T-helper 1 cell treated with Interleukin-12 subunit alpha and Interleukin-12 subunit beta and Interleukin-4 antibody, amounts not matched to agents 30 μg/mL and 1 μg/mL, for 36 hours (primary cell): ENCODE data around the gene KCNA3.

Experiments used
- H3K27ac Mint-ChIP-seq: one replicate; pipeline ENCODE4 v1.8.0; 2021; ENCODE audit warnings: mild to moderate bottlenecking, mixed read lengths
- H3K27me3 Mint-ChIP-seq: one replicate; pipeline ENCODE4 v1.8.0; 2021; ENCODE audit warnings: low read depth, mixed read lengths
- H3K36me3 Mint-ChIP-seq: one replicate; pipeline ENCODE4 v1.8.0; 2021; ENCODE audit warnings: low read depth, mixed read lengths
- H3K4me1 Mint-ChIP-seq: one replicate; pipeline ENCODE4 v1.8.0; 2021; ENCODE audit warnings: low read depth, mixed read lengths
- H3K4me3 Mint-ChIP-seq: one replicate; pipeline ENCODE4 v1.8.0; 2021; ENCODE audit warnings: mild to moderate bottlenecking, moderate library complexity, mixed read lengths
- H3K9me3 Mint-ChIP-seq: one replicate; pipeline ENCODE4 v1.8.0; 2021; ENCODE audit warnings: mixed read lengths

The KCNA3 gene

GRCh38 chr1:110638556-110638955, 36.2 kb downstream of the KCNA3 start:
- peak overlapping the region; percentile 70 for H3K27ac Mint-ChIP-seq
- H3K9me3 Mint-ChIP-seq = peaks cover 11% of the 10 kb centered on the region
- H3K4me3 Mint-ChIP-seq = peak overlapping the region; percentile 20

GRCh38 chr1:110638058-110638457, 36.7 kb downstream of the KCNA3 start:
- Mint-ChIP-seq H3K4me3 (peak overlapping the region; percentile 9), H3K4me1 (peaks cover 87% of the 10 kb centered on the region), H3K27me3 (no peaks in the 10 kb centered on the region), H3K36me3 (peaks cover 20% of the 10 kb centered on the region), H3K9me3 (peaks cover 11% of the 10 kb centered on the region), H3K27ac (peak overlapping the region; percentile 70)

More at GRCh38 chr1:110638556-110638955, 36.2 kb downstream of the KCNA3 start:
- Mint-ChIP-seq H3K36me3 (peaks cover 20% of the 10 kb centered on the region), H3K27me3 (no peaks in the 10 kb centered on the region), H3K4me1 (peaks cover 85% of the 10 kb centered on the region)

GRCh38 chr1:110637475-110637874, 37.3 kb downstream of the KCNA3 start:
- Mint-ChIP-seq H3K4me3 (peak overlapping the region; percentile 8), H3K27me3 (no peaks in the 10 kb centered on the region), H3K36me3 (peaks cover 20% of the 10 kb centered on the region), H3K4me1 (peaks cover 83% of the 10 kb centered on the region), H3K27ac (peak overlapping the region; percentile 70), H3K9me3 (peaks cover 11% of the 10 kb centered on the region)

GRCh38 chr1:110636149-110636935, 38.4 kb downstream of the KCNA3 start:
- Mint-ChIP-seq H3K36me3 (peaks cover 17% of the 10 kb centered on the region), H3K27ac (peak overlapping the region; percentile 96), H3K4me1 (peaks cover 74% of the 10 kb centered on the region), H3K9me3 (peaks cover 8% of the 10 kb centered on the region), H3K4me3 (peak overlapping the region; percentile 78), H3K27me3 (no peaks in the 10 kb centered on the region)

GRCh38 chr1:110635434-110635833, 39.3 kb downstream of the KCNA3 start:
- Mint-ChIP-seq H3K27ac (peak overlapping the region; percentile 96), H3K4me3 (peak overlapping the region; percentile 78), H3K4me1 (peaks cover 71% of the 10 kb centered on the region), H3K36me3 (peaks cover 15% of the 10 kb centered on the region), H3K9me3 (peaks cover 8% of the 10 kb centered on the region), H3K27me3 (no peaks in the 10 kb centered on the region)

GRCh38 chr1:110634455-110635311, 40.1 kb downstream of the KCNA3 start:
- peaks cover 66% of the 10 kb centered on the region for H3K4me1 Mint-ChIP-seq
- peak overlapping the region; percentile 96 for H3K27ac Mint-ChIP-seq
- peaks cover 4% of the 10 kb centered on the region for H3K9me3 Mint-ChIP-seq
- H3K27me3 Mint-ChIP-seq = no peaks in the 10 kb centered on the region
- peak overlapping the region; percentile 78 for H3K4me3 Mint-ChIP-seq
- peaks cover 8% of the 10 kb centered on the region for H3K36me3 Mint-ChIP-seq

- H3K27ac Mint-ChIP-seq = peak overlapping the region; percentile 96
- H3K27me3 Mint-ChIP-seq = no peaks in the 10 kb centered on the region
- H3K4me3 Mint-ChIP-seq = peak overlapping the region; percentile 78
- H3K9me3 Mint-ChIP-seq = no peaks in the 10 kb centered on the region
- H3K4me1 Mint-ChIP-seq = peaks cover 64% of the 10 kb centered on the region
- peaks cover 8% of the 10 kb centered on the region for H3K36me3 Mint-ChIP-seq
Measured at GRCh38 chr1:110634086-110634454, 40.7 kb downstream of the KCNA3 start.

- Mint-ChIP-seq H3K9me3 (no peaks in the 10 kb centered on the region), H3K27ac (peak overlapping the region; percentile 96), H3K36me3 (peaks cover 6% of the 10 kb centered on the region), H3K4me1 (peaks cover 64% of the 10 kb centered on the region), H3K27me3 (no peaks in the 10 kb centered on the region), H3K4me3 (peak overlapping the region; percentile 68)
Measured at GRCh38 chr1:110633646-110634030, 41.1 kb downstream of the KCNA3 start.

- Mint-ChIP-seq H3K27me3 (no peaks in the 10 kb centered on the region), H3K36me3 (peaks cover 14% of the 10 kb centered on the region), H3K9me3 (no peaks in the 10 kb centered on the region), H3K4me3 (no peak overlapping the region), H3K27ac (no peak overlapping the region), H3K4me1 (peaks cover 66% of the 10 kb centered on the region)
Measured at GRCh38 chr1:110631836-110632620, 42.7 kb downstream of the KCNA3 start.

- H3K4me1 Mint-ChIP-seq = peaks cover 65% of the 10 kb centered on the region
Measured at GRCh38 chr1:110630839-110631663, 43.7 kb downstream of the KCNA3 start.

GRCh38 chr1:110628323-110629105, 46.2 kb downstream of the KCNA3 start:
- Mint-ChIP-seq H3K4me3 (no peak overlapping the region), H3K9me3 (peaks cover 3% of the 10 kb centered on the region), H3K27me3 (no peaks in the 10 kb centered on the region), H3K36me3 (peaks cover 39% of the 10 kb centered on the region), H3K27ac (peak overlapping the region; percentile 43), H3K4me1 (peaks cover 55% of the 10 kb centered on the region)

More at GRCh38 chr1:110630839-110631663, 43.7 kb downstream of the KCNA3 start:
- H3K27me3 Mint-ChIP-seq = no peaks in the 10 kb centered on the region
- H3K36me3 Mint-ChIP-seq = peaks cover 22% of the 10 kb centered on the region
- H3K9me3 Mint-ChIP-seq = no peaks in the 10 kb centered on the region
- no peak overlapping the region for H3K27ac Mint-ChIP-seq
- H3K4me3 Mint-ChIP-seq = no peak overlapping the region

- Mint-ChIP-seq H3K27me3 (no peaks in the 10 kb centered on the region), H3K27ac (peak overlapping the region; percentile 43), H3K36me3 (peaks cover 47% of the 10 kb centered on the region), H3K4me3 (no peak overlapping the region), H3K9me3 (peaks cover 5% of the 10 kb centered on the region), H3K4me1 (peaks cover 51% of the 10 kb centered on the region)
Measured at GRCh38 chr1:110627764-110628163, 47.0 kb downstream of the KCNA3 start.

- peaks cover 51% of the 10 kb centered on the region for H3K4me1 Mint-ChIP-seq
- peaks cover 5% of the 10 kb centered on the region for H3K9me3 Mint-ChIP-seq
- H3K27me3 Mint-ChIP-seq = no peaks in the 10 kb centered on the region
- H3K36me3 Mint-ChIP-seq = peaks cover 49% of the 10 kb centered on the region
- H3K27ac Mint-ChIP-seq = peak overlapping the region; percentile 80
- H3K4me3 Mint-ChIP-seq = peak overlapping the region; percentile 37
Measured at GRCh38 chr1:110626889-110627288, 47.9 kb downstream of the KCNA3 start.
